DND-41 (cell line): Measurements from ENCODE around the gene TMED10.
A peak's percentile ranks its signal among the peaks of the same experiment; 100 is the strongest.

Experiments
- ATAC-seq: fragments of 200-7000 bp; cut with Tn5 transposase; 3 replicates; pipeline ENCODE4 v1.9.1; 2021; ENCODE audit warnings: low read depth; ENCODE audit not compliant: insufficient read depth
- DNase-seq: peaks from one replicate; pipeline ENCODE4 v3.0.0-alpha.2; 2020
- H2AFZ ChIP-seq: 2 replicates; pipeline ENCODE4 v1.6.0; 2012; ENCODE audit warnings: low read depth, low read length
- H3K27ac ChIP-seq: 2 replicates; pipeline ENCODE4 v1.5.1; 2012; ENCODE audit warnings: low read length, inconsistent platforms
- H3K27me3 ChIP-seq: fragments of 200-600 bp; sonication (generic); 2 replicates; pipeline ENCODE4 v1.6.0; 2012; ENCODE audit warnings: low read length, mild to moderate bottlenecking, inconsistent platforms; ENCODE audit not compliant: insufficient read depth, poor library complexity
- H3K36me3 ChIP-seq: 2 replicates; pipeline ENCODE4 v1.5.1; 2012; ENCODE audit warnings: low read length, inconsistent platforms; ENCODE audit not compliant: insufficient read depth
- H3K4me1 ChIP-seq: 2 replicates; pipeline ENCODE4 v1.5.1; 2012; ENCODE audit warnings: mild to moderate bottlenecking, low read length; ENCODE audit not compliant: insufficient read depth
- H3K4me2 ChIP-seq: 2 replicates; pipeline ENCODE4 v1.6.0; 2012; ENCODE audit warnings: mild to moderate bottlenecking, moderate library complexity, low read length, inconsistent platforms; ENCODE audit not compliant: insufficient read depth
- H3K4me3 ChIP-seq, 2 experiments: fragments of 200-600 bp in 1 of 2; shearing (Covaris generic) in 1 of 2; 2 replicates each; pipeline ENCODE4 v1.5.1; 2012 to 2016; ENCODE audit warnings: inconsistent platforms in 2 of 2, low read length in 2 of 2, mild to moderate bottlenecking in 2 of 2, low read depth in 1 of 2, moderate library complexity in 1 of 2
- H3K79me2 ChIP-seq: 2 replicates; pipeline ENCODE4 v1.6.0; 2012; ENCODE audit warnings: low read length, inconsistent platforms; ENCODE audit not compliant: insufficient read depth
- H3K9ac ChIP-seq: 2 replicates; pipeline ENCODE4 v1.6.0; 2012; ENCODE audit warnings: low read depth, mild to moderate bottlenecking, inconsistent platforms, low read length, moderate library complexity
- H3K9me3 ChIP-seq: 2 replicates; pipeline ENCODE4 v1.5.1; 2012; ENCODE audit warnings: low read length, moderate library complexity, mild to moderate bottlenecking, inconsistent platforms; ENCODE audit not compliant: insufficient read depth, severe bottlenecking
- H4K20me1 ChIP-seq: 2 replicates; pipeline ENCODE4 v1.6.0; 2012; ENCODE audit warnings: low read length; ENCODE audit not compliant: insufficient read depth
- CTCF ChIP-seq: IDR thresholded peaks from 2 replicates; pipeline ENCODE4 v1.5.1; 2012; ENCODE audit warnings: borderline replicate concordance, low read length, moderate library complexity, mild to moderate bottlenecking; ENCODE audit not compliant: poor library complexity, severe bottlenecking; ENCODE audit errors: extremely low read depth
- EZH2 ChIP-seq: IDR thresholded peaks from 3 replicates; pipeline ENCODE4 v1.6.1; 2012; ENCODE audit warnings: borderline replicate concordance, low read depth, mild to moderate bottlenecking, moderate library complexity, low read length, inconsistent platforms; ENCODE audit not compliant: severe bottlenecking

TMED10 gene

GRCh38 chr14:75143761-75144527 is 32.5 kb downstream of the TMED10 start:
- H4K20me1 ChIP-seq: peaks cover 30% of the 10 kb centered on the region; the same call in 1 of the 2 replicates
- no peak overlapping the region for H3K4me2 ChIP-seq
- peaks cover 56% of the 10 kb centered on the region for H3K36me3 ChIP-seq
- no peak overlapping the region for H3K27ac ChIP-seq
- H3K4me3 ChIP-seq: no peak overlapping the region
- H3K9ac ChIP-seq: no peak overlapping the region
- no peaks in the 10 kb centered on the region for H3K27me3 ChIP-seq
- no peaks in the 10 kb centered on the region for H3K4me1 ChIP-seq
- no peak for TF ChIP-seq EZH2
- TF ChIP-seq CTCF: no peak
- ATAC-seq (no peak), DNase-seq (no peak)
- H2AFZ ChIP-seq: no peak overlapping the region
- H3K9me3 ChIP-seq: no peaks in the 10 kb centered on the region
- H3K79me2 ChIP-seq: peaks cover 50% of the 10 kb centered on the region

GRCh38 chr14:75142494-75142893 is 33.9 kb downstream of the TMED10 start:
- TF ChIP-seq EZH2 (no peak), CTCF (no peak)
- no peaks in the 10 kb centered on the region for H3K9me3 ChIP-seq
- H4K20me1 ChIP-seq: peaks cover 23% of the 10 kb centered on the region; the same call in 1 of the 2 replicates
- H3K4me3 ChIP-seq: no peak overlapping the region
- no peaks in the 10 kb centered on the region for H3K27me3 ChIP-seq
- H3K4me2 ChIP-seq: no peak overlapping the region
- peaks cover 47% of the 10 kb centered on the region for H3K79me2 ChIP-seq
- no peak overlapping the region for H3K27ac ChIP-seq
- H3K4me1 ChIP-seq: no peaks in the 10 kb centered on the region
- H3K9ac ChIP-seq: no peak overlapping the region
- DNase-seq: no peak
- peaks cover 47% of the 10 kb centered on the region for H3K36me3 ChIP-seq
- ATAC-seq: no peak
- no peak overlapping the region for H2AFZ ChIP-seq

- no peaks in the 10 kb centered on the region for H3K9me3 ChIP-seq
- no peak overlapping the region for H3K9ac ChIP-seq
- TF ChIP-seq CTCF (peak; percentile 57), EZH2 (no peak)
- H3K4me2 ChIP-seq: no peak overlapping the region
- no peak overlapping the region for H2AFZ ChIP-seq
- H3K4me1 ChIP-seq: no peaks in the 10 kb centered on the region
- peaks cover 20% of the 10 kb centered on the region; the same call in 1 of the 2 replicates for H4K20me1 ChIP-seq
- no peak overlapping the region for H3K4me3 ChIP-seq
- DNase-seq (peak; percentile 29), ATAC-seq (peak; percentile 64; the same call in 2 of the 3 replicates)
- H3K27ac ChIP-seq: no peak overlapping the region
- H3K36me3 ChIP-seq: peaks cover 42% of the 10 kb centered on the region
- no peaks in the 10 kb centered on the region for H3K27me3 ChIP-seq
- peaks cover 45% of the 10 kb centered on the region for H3K79me2 ChIP-seq
These were observed 34.4 kb downstream of the TMED10 start for GRCh38 chr14:75141967-75142366.
